MM.1S (cell line): Measurements from ENCODE around the gene WNT10A.

Source experiments
- CTCF ChIP-seq: fragments of 300-600 bp; sonication (generic); IDR thresholded peaks from 2 replicates; pipeline ENCODE4 v1.5.1; 2016; ENCODE audit warnings: antibody characterized with exemption, low read length, mixed read lengths
- EZH2 ChIP-seq: fragments of 300-600 bp; sonication (generic); optimal IDR thresholded peaks from 2 replicates; pipeline ENCODE3; 2017; ENCODE audit warnings: low read depth, mild to moderate bottlenecking, antibody characterized with exemption, low read length, mixed read lengths

GRCh38 chr2:218924757-218925156, 44.1 kb downstream of the WNT10A start:
- TF ChIP-seq EZH2 (no peak), CTCF (no peak)
